D721Med (cell line): ENCODE results near the gene TGFBR3L.
"Not testable (repeated sequence)": the region's sequence is repeated elsewhere in the genome, so short reads cannot be mapped to it uniquely, and the experiment has no call there.

Experiments
- DNase-seq: peaks from one replicate; pipeline ENCODE4 v3.0.0; 2011; ENCODE audit warnings: low spot score; ENCODE audit not compliant: insufficient read length
- FAIRE-seq: peaks from 2 replicates; lab custom pipeline; 2011; peaks lifted over from hg19 to GRCh38; lab: Jason Lieb, UNC
- TF ChIP-seq, protein P1 (sequence below): IDR thresholded peaks from 2 replicates; pipeline ENCODE4 v1.5.1; 2012; ENCODE audit warnings: mild to moderate bottlenecking, control low read depth; ENCODE audit not compliant: insufficient read depth; ENCODE audit errors: missing control alignments

The TGFBR3L gene

GRCh38 chr19:7888826-7889217, 25.8 kb upstream of the TGFBR3L start:
- DNase-seq (no peak), FAIRE-seq (no peak)
- TF ChIP-seq, protein P1, sequence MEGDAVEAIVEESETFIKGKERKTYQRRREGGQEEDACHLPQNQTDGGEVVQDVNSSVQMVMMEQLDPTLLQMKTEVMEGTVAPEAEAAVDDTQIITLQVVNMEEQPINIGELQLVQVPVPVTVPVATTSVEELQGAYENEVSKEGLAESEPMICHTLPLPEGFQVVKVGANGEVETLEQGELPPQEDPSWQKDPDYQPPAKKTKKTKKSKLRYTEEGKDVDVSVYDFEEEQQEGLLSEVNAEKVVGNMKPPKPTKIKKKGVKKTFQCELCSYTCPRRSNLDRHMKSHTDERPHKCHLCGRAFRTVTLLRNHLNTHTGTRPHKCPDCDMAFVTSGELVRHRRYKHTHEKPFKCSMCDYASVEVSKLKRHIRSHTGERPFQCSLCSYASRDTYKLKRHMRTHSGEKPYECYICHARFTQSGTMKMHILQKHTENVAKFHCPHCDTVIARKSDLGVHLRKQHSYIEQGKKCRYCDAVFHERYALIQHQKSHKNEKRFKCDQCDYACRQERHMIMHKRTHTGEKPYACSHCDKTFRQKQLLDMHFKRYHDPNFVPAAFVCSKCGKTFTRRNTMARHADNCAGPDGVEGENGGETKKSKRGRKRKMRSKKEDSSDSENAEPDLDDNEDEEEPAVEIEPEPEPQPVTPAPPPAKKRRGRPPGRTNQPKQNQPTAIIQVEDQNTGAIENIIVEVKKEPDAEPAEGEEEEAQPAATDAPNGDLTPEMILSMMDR: no peak

DNA sequence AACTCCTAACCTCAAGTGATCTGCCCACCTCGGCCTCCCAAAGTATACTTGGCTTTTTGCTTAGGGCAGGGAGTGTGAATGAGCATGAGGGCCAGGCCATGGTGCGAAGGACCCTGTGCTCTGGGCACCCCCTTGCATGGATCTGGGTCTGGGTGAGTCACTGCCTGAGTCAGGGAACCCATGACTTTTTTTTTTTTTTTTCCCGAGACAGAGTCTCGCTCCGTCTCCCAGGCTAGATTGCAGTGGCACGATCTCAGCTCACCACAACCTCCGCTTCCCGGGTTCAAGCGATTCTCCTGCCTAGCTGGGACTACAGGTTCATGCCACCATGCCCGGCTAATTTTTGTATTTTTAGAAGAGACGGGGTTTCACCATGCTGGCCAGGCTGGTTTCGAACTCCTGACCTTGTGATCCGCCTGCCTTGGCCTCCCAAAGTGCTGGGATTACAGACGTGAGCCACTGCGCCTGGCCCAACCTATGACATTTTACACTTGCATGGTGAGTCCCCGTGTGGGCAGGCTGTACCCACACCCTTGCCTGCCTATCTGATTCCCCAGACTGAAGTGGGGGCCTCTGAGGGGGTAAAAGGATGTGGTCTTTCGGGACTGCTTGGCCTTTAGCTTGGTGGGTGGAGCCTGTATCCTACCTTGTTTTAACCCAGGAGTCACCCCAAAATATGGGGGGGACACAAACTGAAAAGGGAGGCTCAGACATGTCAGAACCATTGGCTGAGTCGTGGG, 21.1 kb upstream of the TGFBR3L start:
- not testable (repeated sequence) for FAIRE-seq, DNase-seq

- TF ChIP-seq, protein P1: no peak
- peak; percentile 10 for DNase-seq
- no peak for FAIRE-seq
These were observed 19.9 kb upstream of the TGFBR3L start for GRCh38 chr19:7894612-7895309.

DNA sequence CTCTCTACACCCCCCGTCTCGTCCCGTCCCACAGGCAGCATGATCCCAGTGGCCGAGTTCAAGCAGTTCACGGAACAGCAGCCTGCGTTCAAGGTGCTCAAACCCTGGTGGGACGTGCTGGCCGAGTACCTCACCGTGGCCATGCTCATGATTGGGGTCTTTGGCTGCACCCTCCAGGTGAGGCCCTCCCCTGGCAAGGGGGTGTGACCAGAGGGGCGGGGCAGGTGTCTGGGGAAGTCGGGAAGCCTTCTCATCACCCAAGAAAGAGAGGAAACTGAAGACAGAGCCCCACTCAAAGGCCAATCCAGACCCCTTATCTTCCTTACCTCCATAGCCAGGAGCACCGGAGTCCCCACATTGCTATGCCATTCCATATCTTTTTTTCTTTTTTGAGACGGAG, 19.1 kb upstream of the TGFBR3L start:
- TF ChIP-seq, protein P1: no peak
- no peak for FAIRE-seq
- DNase-seq: no peak

DNA sequence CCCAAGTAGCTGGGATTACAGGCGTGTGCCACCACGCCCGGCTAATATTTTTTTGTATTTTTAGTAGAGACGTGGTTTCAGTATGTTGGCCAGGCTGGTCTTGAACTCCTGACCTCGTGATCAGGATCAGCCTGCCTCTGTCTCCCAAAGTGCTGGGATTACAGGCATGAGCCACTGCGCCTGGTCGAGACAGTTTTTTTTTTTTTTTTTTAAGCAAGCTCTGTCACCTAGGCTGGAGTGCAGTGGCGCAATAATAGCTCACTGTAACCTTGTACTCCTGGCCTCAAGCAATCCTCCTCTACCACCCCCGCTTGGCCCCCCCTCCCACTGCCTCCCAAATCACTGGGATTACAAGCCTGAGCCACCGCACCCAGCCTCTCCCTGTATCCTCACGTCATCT, 17.3 kb upstream of the TGFBR3L start:
- DNase-seq (no peak), FAIRE-seq (no peak)
- TF ChIP-seq, protein P1: no peak

- FAIRE-seq: no peak
- DNase-seq: no peak
- TF ChIP-seq, protein P1: no peak
These were observed 15.7 kb upstream of the TGFBR3L start for GRCh38 chr19:7898967-7899366.

DNA sequence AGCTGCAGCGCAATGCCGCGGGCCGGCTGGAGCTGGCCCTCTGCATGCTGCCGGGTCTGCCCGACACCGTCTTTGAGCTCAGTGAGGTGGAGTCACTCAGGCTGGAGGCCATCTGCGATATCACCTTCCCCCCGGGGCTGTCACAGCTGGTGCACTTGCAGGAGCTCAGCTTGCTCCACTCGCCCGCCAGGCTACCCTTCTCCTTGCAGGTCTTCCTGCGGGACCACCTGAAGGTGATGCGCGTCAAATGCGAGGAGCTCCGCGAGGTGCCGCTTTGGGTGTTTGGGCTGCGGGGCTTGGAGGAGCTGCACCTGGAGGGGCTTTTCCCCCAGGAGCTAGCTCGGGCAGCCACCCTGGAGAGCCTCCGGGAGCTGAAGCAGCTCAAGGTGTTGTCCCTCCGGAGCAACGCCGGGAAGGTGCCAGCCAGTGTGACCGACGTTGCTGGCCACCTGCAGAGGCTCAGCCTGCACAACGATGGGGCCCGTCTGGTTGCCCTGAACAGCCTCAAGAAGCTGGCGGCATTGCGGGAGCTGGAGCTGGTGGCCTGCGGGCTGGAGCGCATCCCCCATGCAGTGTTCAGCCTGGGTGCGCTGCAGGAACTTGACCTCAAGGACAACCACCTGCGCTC, 14.8 kb upstream of the TGFBR3L start:
- TF ChIP-seq, protein P1: no peak
- no peak for FAIRE-seq

More for the DNA sequence above, 14.8 kb upstream of the TGFBR3L start:
- DNase-seq: no peak
